Endothelial cell of umbilical vein (primary cell): ENCODE results near the gene CAMTA1. TPM values are rescaled to one million over a fixed set of nuclear protein-coding genes. Genes with fewer than 3 reads are reported as not detected.

Source experiments
- BruUV-seq: library from RNA; stranded (reverse); fragments of 400-500 nt; replicated peaks from 2 replicates; lab custom pipeline; 2021; lab: Mats Ljungman, UMichigan
- CTCF ChIA-PET: fragments of 300-600, 350-600 bp; sonication (Branson Sonifier 250); formaldehyde crosslinking; loops from one replicate; lab custom pipeline; 2021; ENCODE audit warnings: antibody characterized with exemption, inconsistent platforms; lab: Charles Lee
- POLR2A ChIA-PET: fragments of 300-600, 350-600 bp; sonication (Branson Sonifier 250); formaldehyde crosslinking; loops from one replicate; lab custom pipeline; 2021; ENCODE audit warnings: antibody characterized with exemption, inconsistent platforms; lab: Charles Lee
- DNase-seq: peaks from one replicate; pipeline ENCODE4 v3.0.0-alpha.2; 2011; ENCODE audit warnings: low read depth, low spot score
- FAIRE-seq: peaks from 2 replicates; lab custom pipeline; 2011; peaks lifted over from hg19 to GRCh38; lab: Jason Lieb, UNC
- H2AFZ ChIP-seq: 2 replicates; pipeline ENCODE4 v1.6.0; 2012; ENCODE audit warnings: low read depth, low read length, control low read depth, inconsistent platforms
- H3K27ac ChIP-seq: 2 replicates; pipeline ENCODE4 v1.5.1; 2011; ENCODE audit warnings: low read depth, mild to moderate bottlenecking, control low read depth, low read length, moderate library complexity; ENCODE audit not compliant: insufficient read depth
- H3K27me3 ChIP-seq, 2 experiments: 2 replicates each; pipeline versions ENCODE4 v1.6.0 to v1.6.1; 2011; ENCODE audit warnings: low read length in 2 of 2, mixed read lengths in 1 of 2; ENCODE audit not compliant: control insufficient read depth in 2 of 2, insufficient read depth in 2 of 2
- H3K36me3 ChIP-seq, 2 experiments: 2 replicates in 1 of 2; 3 replicates in 1 of 2; pipeline ENCODE4 v1.5.1; 2011; ENCODE audit warnings: low read length in 2 of 2, mild to moderate bottlenecking in 1 of 2, moderate library complexity in 1 of 2; ENCODE audit not compliant: control insufficient read depth in 2 of 2, insufficient read depth in 2 of 2; ENCODE audit errors: extremely low read depth in 1 of 2
- H3K4me1 ChIP-seq: 3 replicates; pipeline ENCODE4 v1.5.1; 2011; ENCODE audit warnings: mild to moderate bottlenecking, low read length; ENCODE audit not compliant: control insufficient read depth, insufficient read depth; ENCODE audit errors: extremely low read depth
- H3K4me2 ChIP-seq: 2 replicates; pipeline ENCODE4 v1.6.1; 2011; ENCODE audit warnings: low read length, control low read depth, mixed read lengths; ENCODE audit not compliant: insufficient read depth
- H3K4me3 ChIP-seq, 3 experiments: fragments of 200-600 bp in 1 of 3; sonication (generic), shearing (Covaris generic) in 1 of 3; replicated peaks in 1 of 3; 2 replicates each; pipeline ENCODE4 v1.5.1; 2011 to 2016; ENCODE audit warnings: control low read depth in 3 of 3, low read length in 3 of 3, mild to moderate bottlenecking in 2 of 3, inconsistent platforms in 1 of 3, low read depth in 1 of 3, moderate library complexity in 1 of 3; ENCODE audit not compliant: insufficient read depth in 1 of 3
- H3K79me2 ChIP-seq: 2 replicates; pipeline ENCODE4 v1.6.0; 2012; ENCODE audit warnings: low read length, inconsistent platforms; ENCODE audit not compliant: control insufficient read depth, insufficient read depth
- H3K9ac ChIP-seq: replicated peaks from 2 replicates; pipeline ENCODE3; 2011; ENCODE audit warnings: low read length, control low read depth; ENCODE audit not compliant: insufficient read depth; ENCODE audit errors: extremely low read depth
- H3K9me1 ChIP-seq: replicated peaks from 3 replicates; pipeline ENCODE4 v1.6.0; 2011; ENCODE audit warnings: mild to moderate bottlenecking, low read length; ENCODE audit not compliant: control insufficient read depth, insufficient read depth; ENCODE audit errors: extremely low read depth
- H3K9me3 ChIP-seq: replicated peaks from 2 replicates; pipeline ENCODE4 v1.5.1; 2012; ENCODE audit warnings: low read length, inconsistent platforms; ENCODE audit not compliant: control insufficient read depth, insufficient read depth
- H4K20me1 ChIP-seq: replicated peaks from 2 replicates; pipeline ENCODE3; 2011; ENCODE audit warnings: mild to moderate bottlenecking, low read length; ENCODE audit not compliant: control insufficient read depth, insufficient read depth; ENCODE audit errors: extremely low read depth
- CTCF ChIP-seq, 2 donors: IDR thresholded peaks; 1 replicate in 1 of 2; 2 replicates in 1 of 2; pipeline ENCODE4 v1.5.1; 2011; ENCODE audit warnings: low read length in 2 of 2, mild to moderate bottlenecking in 2 of 2, moderate library complexity in 2 of 2, control low read depth in 1 of 2, inconsistent platforms in 1 of 2, low read depth in 1 of 2; ENCODE audit not compliant: insufficient read depth in 1 of 2; ENCODE audit errors: extremely low read depth in 1 of 2
- FOS ChIP-seq: IDR thresholded peaks from 2 replicates; pipeline ENCODE4 v1.6.1; 2011; ENCODE audit warnings: mild to moderate bottlenecking, low read length, moderate library complexity, borderline replicate concordance; ENCODE audit not compliant: insufficient read depth
- GATA2 ChIP-seq: IDR thresholded peaks from 2 replicates; pipeline ENCODE4 v1.7.0; 2011; ENCODE audit warnings: low read depth, mild to moderate bottlenecking, moderate library complexity, mixed read lengths, low read length; ENCODE audit not compliant: insufficient read length, insufficient read depth
- JUN ChIP-seq: IDR thresholded peaks from 2 replicates; pipeline ENCODE4 v1.6.1; 2011; ENCODE audit warnings: borderline replicate concordance, low read depth; ENCODE audit not compliant: insufficient read length, insufficient read depth
- MAX ChIP-seq: IDR thresholded peaks from 2 replicates; pipeline ENCODE4 v1.6.1; 2011; ENCODE audit not compliant: insufficient read depth, insufficient read length
- MYC ChIP-seq: IDR thresholded peaks from one replicate; pipeline ENCODE4 v1.6.1; 2011; ENCODE audit warnings: mild to moderate bottlenecking, low read depth, low read length
- POLR2A ChIP-seq: IDR thresholded peaks from 2 replicates; pipeline ENCODE4 v1.6.1; 2012; ENCODE audit warnings: low read depth, mild to moderate bottlenecking, control low read depth, low read length
- POLR2AphosphoS5 ChIP-seq: IDR thresholded peaks from 2 replicates; pipeline ENCODE4 v1.6.1; 2012; ENCODE audit warnings: low read depth, mild to moderate bottlenecking, control low read depth, low read length, moderate library complexity; ENCODE audit not compliant: insufficient read depth
- dilution Hi-C: fragments of 300-500 bp; cut with MboI; formaldehyde crosslinking; loops from one replicate; pipeline ENCODE4 v1.15.0; 2019; ENCODE audit warnings: low sequenced_read_pairs; ENCODE audit not compliant: extremely low pct_ligation_motif_present
- intact Hi-C: fragments of 100-400 bp; cut with micrococcal nuclease; formaldehyde crosslinking; loops from one replicate; pipeline ENCODE4 v1.10.0; 2022
- polyA plus RNA-seq, 4 experiments: library from polyadenylated mRNA; depleted of rRNA in 3 of 4; stranded (reverse) in 3 of 4; unstranded in 1 of 4; fragments of >200 nt; gene quantifications; 2 replicates each; pipeline versions ENCODE4 v1.2.1 to v1.2.3, GENCODE V29; 2011 to 2012; ENCODE audit warnings: missing spikeins in 1 of 4
- total RNA-seq: library from RNA; stranded (reverse); gene quantifications from 2 replicates; pipeline ENCODE4 v1.2.3, GENCODE V29; 2021

Gene CAMTA1
- total and polyA plus RNA-seq, 2 donors (not counting 3 experiments of a cell fraction or from before 2014, with no cell fraction given), result 50.8 to 92.7 TPM

DNA sequence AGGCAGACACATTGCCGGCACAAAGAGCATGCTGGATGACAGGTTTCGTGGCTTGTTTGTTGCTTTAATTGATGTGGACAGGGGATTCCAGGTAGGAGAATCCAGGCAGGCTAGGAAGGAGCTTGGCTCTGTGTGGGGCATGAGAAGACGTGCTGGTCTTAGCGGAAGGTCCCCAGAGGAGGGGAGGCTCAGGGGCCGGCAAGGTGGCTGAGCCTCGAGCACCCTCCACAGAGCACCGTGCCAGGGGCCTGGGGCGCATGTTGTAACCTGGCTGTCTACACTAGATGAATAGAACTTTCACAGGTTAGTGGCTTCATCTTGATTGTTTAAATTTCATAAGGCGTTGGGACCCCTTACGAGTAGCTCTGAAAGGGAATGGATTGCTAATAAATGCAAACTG lies 223.1 kb downstream of the CAMTA1 start:
- dilution Hi-C loops, result no loop called here
- Histone ChIP-seq H3K9me1 (no peaks in the 10 kb centered on the region), H3K27ac (no peak overlapping the region), H3K36me3 (no peaks in the 10 kb centered on the region), H3K4me2 (no peak overlapping the region), H3K4me1 (no peaks in the 10 kb centered on the region), H3K79me2 (no peaks in the 10 kb centered on the region), H3K9me3 (no peaks in the 10 kb centered on the region), H3K9ac (no peak overlapping the region), H4K20me1 (no peaks in the 10 kb centered on the region), H3K27me3 (no peaks in the 10 kb centered on the region), H3K4me3 (no peak overlapping the region), H2AFZ (no peak overlapping the region)
- CTCF ChIA-PET, result interaction anchor here (1.1 to 2.3 kb wide), 3 partner anchors 14 to 212 kb away, joined by 3 to 8 read pairs (median 3); no protein-coding TSS in a partner anchor
- DNase-seq, result no peak
- intact Hi-C loops, result no loop called here
- POLR2A ChIA-PET, result no interaction called here
- TF ChIP-seq CTCF (IDR thresholded peaks at IDR 0.05; ENCODE audit: extremely low read depth in 1 of 2, insufficient read depth in 1 of 2, low read depth in 1 of 2, low read length in 2 of 2), result no peak
- TF ChIP-seq MYC, result no peak
- TF ChIP-seq POLR2A, result no peak
- TF ChIP-seq POLR2AphosphoS5, result no peak
- TF ChIP-seq JUN, result no peak
- no peak for TF ChIP-seq GATA2
- no peak for TF ChIP-seq MAX
- no peak for TF ChIP-seq FOS
- BruUV-seq, result no TSS peak
- no peak for FAIRE-seq
